HepG2 (cell line): Measurements from ENCODE around the gene TOMM20. TPM values are rescaled to one million over a fixed set of nuclear protein-coding genes. Genes with fewer than 3 reads are reported as not detected.

Source experiments
- AHR ChIP-seq: IDR thresholded peaks from 2 replicates; pipeline ENCODE4 v1.6.1; 2018; ENCODE audit warnings: missing genetic modification reagents, missing compliant biosample characterization
- ARID4A ChIP-seq: sonication (generic); formaldehyde crosslinking; IDR thresholded peaks from 2 replicates; pipeline ENCODE4 v1.5.0; 2020; ENCODE audit warnings: mild to moderate bottlenecking, missing genetic modification reagents, borderline replicate concordance
- DPF2 ChIP-seq: sonication (generic); formaldehyde crosslinking; IDR thresholded peaks from 2 replicates; pipeline ENCODE4 v1.4.0; 2020; ENCODE audit warnings: mild to moderate bottlenecking, low read depth, missing genetic modification reagents, borderline replicate concordance
- MEIS2 ChIP-seq: sonication (generic); formaldehyde crosslinking; IDR thresholded peaks from 2 replicates; pipeline ENCODE4 v1.9.0; 2021; ENCODE audit warnings: mild to moderate bottlenecking, missing genetic modification reagents
- NFE2L1 ChIP-seq: sonication (generic); formaldehyde crosslinking; IDR thresholded peaks from 2 replicates; pipeline ENCODE4 v1.4.0; 2020; ENCODE audit warnings: missing genetic modification reagents, mild to moderate bottlenecking, borderline replicate concordance
- REST ChIP-seq, 2 experiments: IDR thresholded peaks; 2 replicates each; pipeline ENCODE4 v1.6.1; 2011 to 2012; ENCODE audit warnings: low read length in 2 of 2, borderline replicate concordance in 1 of 2, low read depth in 1 of 2, mild to moderate bottlenecking in 1 of 2, moderate library complexity in 1 of 2
- TOPORS ChIP-seq: sonication (generic); formaldehyde crosslinking; IDR thresholded peaks from 2 replicates; pipeline ENCODE4 v1.8.0; 2023; ENCODE audit warnings: mild to moderate bottlenecking, missing genetic modification reagents
- ZBTB3 ChIP-seq: sonication (generic); formaldehyde crosslinking; IDR thresholded peaks from 2 replicates; pipeline ENCODE4 v1.4.0; 2020; ENCODE audit warnings: low read depth, mild to moderate bottlenecking, moderate library complexity, missing genetic modification reagents, borderline replicate concordance
- ZFP82 ChIP-seq: sonication (generic); formaldehyde crosslinking; IDR thresholded peaks from 2 replicates; pipeline ENCODE4 v1.5.1; 2020; ENCODE audit warnings: mild to moderate bottlenecking, missing genetic modification reagents, borderline replicate concordance
- ZFY ChIP-seq: sonication (generic); formaldehyde crosslinking; IDR thresholded peaks from 2 replicates; pipeline ENCODE4 v1.4.0; 2020; ENCODE audit warnings: missing genetic modification reagents
- ZIK1 ChIP-seq: sonication (generic); formaldehyde crosslinking; IDR thresholded peaks from 2 replicates; pipeline ENCODE4 v1.5.0; 2020; ENCODE audit warnings: mild to moderate bottlenecking, low read depth, missing genetic modification reagents, borderline replicate concordance
- ZNF280D ChIP-seq: sonication (generic); formaldehyde crosslinking; IDR thresholded peaks from 2 replicates; pipeline ENCODE4 v1.5.1; 2020; ENCODE audit warnings: mild to moderate bottlenecking, missing genetic modification reagents
- ZNF484 ChIP-seq: sonication (generic); formaldehyde crosslinking; IDR thresholded peaks from 2 replicates; pipeline ENCODE4 v1.5.1; 2020; ENCODE audit warnings: mild to moderate bottlenecking, low read depth, missing genetic modification reagents, borderline replicate concordance
- ZNF562 ChIP-seq: sonication (generic); formaldehyde crosslinking; IDR thresholded peaks from 2 replicates; pipeline ENCODE4 v1.8.0; 2022; ENCODE audit warnings: missing genetic modification reagents, borderline replicate concordance
- ZNF709 ChIP-seq: sonication (generic); formaldehyde crosslinking; IDR thresholded peaks from 2 replicates; pipeline ENCODE4 v1.5.0; 2020; ENCODE audit warnings: mild to moderate bottlenecking, missing genetic modification reagents
- ZNF781 ChIP-seq: sonication (generic); formaldehyde crosslinking; IDR thresholded peaks from 2 replicates; pipeline ENCODE4 v1.5.1; 2020; ENCODE audit warnings: borderline replicate concordance, mild to moderate bottlenecking, missing genetic modification reagents; ENCODE audit errors: not compliant biosample characterization
- ZNF883 ChIP-seq: sonication (generic); formaldehyde crosslinking; IDR thresholded peaks from 2 replicates; pipeline ENCODE4 v1.5.1; 2020; ENCODE audit warnings: mild to moderate bottlenecking, missing genetic modification reagents; ENCODE audit errors: not compliant biosample characterization
- polyA plus RNA-seq, 8 experiments: library from polyadenylated mRNA; depleted of rRNA in 3 of 8; stranded (reverse) in 7 of 8; unstranded in 1 of 8; fragments of >200 nt; fragmentation: Illumina TruSeq in 4 of 8; extraction: Trizol in 4 of 8; gene quantifications; 2 replicates each; pipeline versions ENCODE4 v1.2.1 to v1.2.3, GENCODE V29; 2011 to 2016; ENCODE audit warnings: low read depth in 4 of 8, missing spikeins in 1 of 8, mixed read lengths in 1 of 8; ENCODE audit not compliant: insufficient read depth in 1 of 8
- total RNA-seq, 5 experiments: library from RNA; depleted of rRNA; stranded (reverse); fragments of >200 nt; fragmentation: Illumina TruSeq; extraction: Trizol; gene quantifications; 2 replicates each; pipeline ENCODE4 v1.2.3, GENCODE V29; 2016; ENCODE audit warnings: low read depth in 1 of 5

TOMM20 gene
- total and polyA plus RNA-seq, 2 of the 13 experiments (the other 11 are each of a cell fraction or from before 2014, with no cell fraction given): 153 to 376 TPM

GRCh38 chr1:235075048-235075776 is 53.4 kb downstream of the TOMM20 start (continued):
- peak; percentile 86 for TF ChIP-seq ZFP82 (CRISPR knock-in tag)
- TF ChIP-seq REST (IDR thresholded peaks at IDR 0.05; ENCODE audit: borderline replicate concordance in 1 of 2, low read depth in 1 of 2, low read length in 2 of 2): peak in 1 of 2 experiments; percentile 51; a peak in 1 of 4 replicates
- no peak for TF ChIP-seq ZFY (CRISPR knock-in tag)
- peak; percentile 45; the same call in 1 of the 2 replicates for TF ChIP-seq ARID4A (CRISPR knock-in tag)
- TF ChIP-seq ZNF781 (CRISPR knock-in tag): no peak
- TF ChIP-seq ZNF280D (CRISPR knock-in tag): no peak; the same call in 1 of the 2 replicates
- no peak for TF ChIP-seq ZNF562
- no peak for TF ChIP-seq TOPORS (CRISPR knock-in tag)
- TF ChIP-seq DPF2 (CRISPR knock-in tag): no peak
- no peak for TF ChIP-seq NFE2L1
- peak; percentile 29 for TF ChIP-seq ZNF883 (CRISPR knock-in tag)
- TF ChIP-seq ZNF709 (CRISPR knock-in tag): no peak
- no peak for TF ChIP-seq ZNF484 (CRISPR knock-in tag)
- no peak for TF ChIP-seq MEIS2 (CRISPR knock-in tag)
- 0 out of 2 replicates have a peak, but pooled peaks have one; percentile 28 for TF ChIP-seq AHR (CRISPR knock-in tag)
- no peak for TF ChIP-seq ZIK1 (CRISPR knock-in tag)
- no peak; the same call in 1 of the 2 replicates for TF ChIP-seq ZBTB3 (CRISPR knock-in tag)
